Spinal cord (tissue), 10 donors: ENCODE results near the gene REXO1. TPM values are rescaled to one million over a fixed set of nuclear protein-coding genes. Genes with fewer than 3 reads are reported as not detected.

Experiments
- DNase-seq, 6 donors: peaks; one replicate each; pipeline versions ENCODE4 v3.0.0 to v3.0.0-alpha.2; 2013 to 2015; ENCODE audit warnings: low spot score in 6 of 6, low read depth in 4 of 6
- H3K27ac ChIP-seq: one replicate; pipeline ENCODE4 v1.5.1; 2013; ENCODE audit warnings: low read depth, low read length, control low read depth
- H3K27me3 ChIP-seq: one replicate; pipeline ENCODE4 v1.6.1; 2013; ENCODE audit warnings: low read length; ENCODE audit not compliant: control insufficient read depth, insufficient read depth
- H3K36me3 ChIP-seq: one replicate; pipeline ENCODE4 v1.6.1; 2013; ENCODE audit warnings: low read length; ENCODE audit not compliant: control insufficient read depth, insufficient read depth
- H3K4me1 ChIP-seq: one replicate; pipeline ENCODE4 v1.6.1; 2013; ENCODE audit warnings: low read length; ENCODE audit not compliant: control insufficient read depth, insufficient read depth
- H3K4me3 ChIP-seq: one replicate; pipeline ENCODE4 v1.5.1; 2013; ENCODE audit warnings: low read depth, low read length, control low read depth
- H3K9me3 ChIP-seq: one replicate; pipeline ENCODE4 v1.6.1; 2013; ENCODE audit warnings: low read length; ENCODE audit not compliant: control insufficient read depth, insufficient read depth
- WGBS: methylation state at CpG from one replicate; pipeline ENCODE4 v1.1.5; 2013; ENCODE audit warnings: missing lambda C conversion rate; ENCODE audit not compliant: insufficient coverage; 5-methylcytosine and 5-hydroxymethylcytosine counted together
- polyA plus RNA-seq, 2 donors: library from polyadenylated mRNA; unstranded; fragments of 120-200 nt; gene quantifications; one replicate each; pipeline ENCODE4 v1.2.1, GENCODE V29; 2013; ENCODE audit not compliant: insufficient read length in 2 of 2
- total RNA-seq, 2 donors: library from RNA; depleted of rRNA in 1 of 2; stranded (reverse); fragments of 120-200 nt in 1 of 2; fragments of >200 nt in 1 of 2; gene quantifications; one replicate each; pipeline versions ENCODE4 v1.2.3 to v1.2.4, GENCODE V29; 2013 to 2014
- donor health status: healthy.

REXO1 gene
- total and polyA plus RNA-seq, 4 donors: 5.7 to 41.8 (median 19.0) TPM

DNA sequence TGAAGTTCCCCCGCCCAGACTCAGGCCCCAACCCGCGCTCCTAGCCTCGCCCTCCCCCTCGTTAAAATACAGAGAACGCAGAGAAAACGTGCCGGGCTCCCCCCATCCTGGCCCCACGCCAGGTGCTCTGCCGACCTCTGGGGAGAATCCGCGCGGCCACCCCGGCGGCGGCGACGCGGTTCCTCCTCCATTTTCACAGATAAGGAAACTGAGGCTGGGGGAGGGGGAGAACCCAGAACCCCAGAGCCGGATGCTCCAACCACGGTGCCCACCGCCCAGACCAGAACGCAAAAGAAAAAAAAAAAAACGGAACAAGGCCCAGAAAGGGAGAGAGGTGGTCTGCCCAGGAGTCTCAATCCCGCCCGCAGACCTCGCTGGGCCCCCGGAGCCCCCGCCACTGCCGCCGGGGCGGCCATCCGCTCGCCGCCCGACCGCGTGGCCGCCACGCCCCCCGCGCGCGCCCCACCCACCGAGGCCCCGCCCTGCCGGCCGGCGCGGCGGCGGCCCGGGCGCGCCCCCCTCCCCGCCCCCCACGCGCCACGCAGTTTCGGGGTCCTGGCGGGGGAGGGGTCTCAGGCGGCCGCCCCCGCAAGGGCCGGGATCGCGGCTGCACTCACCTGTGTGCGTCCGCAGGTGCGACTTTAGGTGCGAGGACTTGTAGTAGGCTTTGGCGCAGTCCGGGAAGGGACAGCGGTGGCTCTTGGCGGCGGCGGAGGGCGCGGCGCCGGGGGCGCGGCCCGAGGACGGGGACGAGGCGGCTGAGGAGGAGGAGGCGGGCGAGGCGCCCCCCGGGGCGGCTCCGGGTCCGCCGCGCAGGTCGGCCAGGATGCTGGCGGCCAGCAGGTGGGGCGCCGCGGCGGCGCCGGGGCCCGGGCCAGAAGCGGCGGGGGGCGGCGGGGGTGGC lies 14.4 kb upstream of the REXO1 start:
- Histone ChIP-seq H3K4me3 (peak overlapping the region; percentile 60), H3K36me3 (no peaks in the 10 kb centered on the region), H3K27me3 (no peaks in the 10 kb centered on the region), H3K27ac (peak overlapping the region; percentile 61), H3K9me3 (no peaks in the 10 kb centered on the region), H3K4me1 (peaks cover 62% of the 10 kb centered on the region)
- WGBS: under 1% methylated on average over 90 of the region's 109 CpGs
- peak in 2 of 6 donors; percentile 23 to 64 for DNase-seq

GRCh38 chr19:1862068-1862423 lies 13.8 kb upstream of the REXO1 start:
- peak overlapping the region; percentile 61 for H3K27ac ChIP-seq
- no peaks in the 10 kb centered on the region for H3K36me3 ChIP-seq
- H3K9me3 ChIP-seq: no peaks in the 10 kb centered on the region
- H3K27me3 ChIP-seq: no peaks in the 10 kb centered on the region
- DNase-seq: no peak
- H3K4me1 ChIP-seq: peaks cover 68% of the 10 kb centered on the region
- H3K4me3 ChIP-seq: peak overlapping the region; percentile 60
- 4% methylated on average over 18 of the region's 21 CpGs for WGBS

GRCh38 chr19:1861599-1862031 lies 13.3 kb upstream of the REXO1 start:
- Histone ChIP-seq H3K27me3 (no peaks in the 10 kb centered on the region), H3K36me3 (no peaks in the 10 kb centered on the region), H3K4me1 (peaks cover 71% of the 10 kb centered on the region), H3K9me3 (no peaks in the 10 kb centered on the region), H3K4me3 (peak overlapping the region; percentile 60), H3K27ac (peak overlapping the region; percentile 61)
- WGBS: 16% methylated on average over 16 of the region's 23 CpGs
- no peak for DNase-seq

- WGBS: 36% methylated on average over 25 of the region's 28 CpGs
- peaks cover 77% of the 10 kb centered on the region for H3K4me1 ChIP-seq
- H3K27ac ChIP-seq: peak overlapping the region; percentile 61
- no peak for DNase-seq
- H3K4me3 ChIP-seq: peak overlapping the region; percentile 60
- no peaks in the 10 kb centered on the region for H3K9me3 ChIP-seq
- H3K27me3 ChIP-seq: no peaks in the 10 kb centered on the region
- H3K36me3 ChIP-seq: no peaks in the 10 kb centered on the region
These were observed 12.7 kb upstream of the REXO1 start for GRCh38 chr19:1860821-1861598.

GRCh38 chr19:1860042-1860775 lies 11.9 kb upstream of the REXO1 start:
- H3K4me1 ChIP-seq: peaks cover 83% of the 10 kb centered on the region
- 4% methylated on average over 20 of the region's 32 CpGs for WGBS
- no peaks in the 10 kb centered on the region for H3K27me3 ChIP-seq
- H3K4me3 ChIP-seq: peak overlapping the region; percentile 18
- no peaks in the 10 kb centered on the region for H3K9me3 ChIP-seq
- H3K36me3 ChIP-seq: no peaks in the 10 kb centered on the region
- no peak overlapping the region for H3K27ac ChIP-seq
- DNase-seq: peak in 2 of 6 donors; percentile 89 to 93

DNA sequence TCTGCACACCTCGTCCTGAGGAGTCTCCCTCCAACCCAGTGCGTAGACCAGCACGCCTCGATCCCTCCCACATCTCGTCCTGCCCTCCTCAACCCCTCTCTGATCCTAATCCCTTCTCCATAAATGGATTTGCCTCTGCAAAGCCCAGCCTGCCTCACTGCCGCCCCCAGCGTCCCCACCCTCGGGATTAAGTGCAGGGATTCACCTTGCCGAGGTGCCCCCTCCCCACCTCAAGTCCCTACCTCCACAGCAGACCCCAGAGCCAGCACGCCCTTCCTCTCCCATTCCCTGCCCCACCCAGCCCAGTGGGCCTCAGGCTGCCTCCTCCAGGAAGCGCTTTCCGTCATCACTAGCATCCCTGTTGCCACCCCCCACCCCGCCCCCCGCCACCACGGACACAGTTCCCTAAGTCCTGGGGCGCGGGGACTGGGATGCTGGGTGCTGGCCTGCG lies 11.1 kb upstream of the REXO1 start:
- Histone ChIP-seq H3K9me3 (no peaks in the 10 kb centered on the region), H3K27me3 (no peaks in the 10 kb centered on the region), H3K27ac (no peak overlapping the region), H3K36me3 (peaks cover 7% of the 10 kb centered on the region), H3K4me1 (peaks cover 83% of the 10 kb centered on the region), H3K4me3 (no peak overlapping the region)
- WGBS: 46% methylated on average over 11 of the region's 18 CpGs
- no peak for DNase-seq

GRCh38 chr19:1858412-1859081 lies 10.3 kb upstream of the REXO1 start:
- Histone ChIP-seq H3K4me3 (no peak overlapping the region), H3K4me1 (peaks cover 82% of the 10 kb centered on the region), H3K27ac (no peak overlapping the region)

GRCh38 chr19:1857648-1858326 lies 9.5 kb upstream of the REXO1 start:
- Histone ChIP-seq H3K9me3 (no peaks in the 10 kb centered on the region), H3K27ac (peak overlapping the region; percentile 69), H3K4me3 (peak overlapping the region; percentile 27), H3K36me3 (peaks cover 22% of the 10 kb centered on the region), H3K4me1 (peaks cover 89% of the 10 kb centered on the region), H3K27me3 (no peaks in the 10 kb centered on the region)
- no peak for DNase-seq
- WGBS: 67% methylated on average over 14 of the region's 16 CpGs

More at GRCh38 chr19:1858412-1859081, 10.3 kb upstream of the REXO1 start:
- DNase-seq: no peak
- H3K9me3 ChIP-seq: no peaks in the 10 kb centered on the region
- H3K27me3 ChIP-seq: no peaks in the 10 kb centered on the region
- H3K36me3 ChIP-seq: peaks cover 15% of the 10 kb centered on the region
- 70% methylated on average over 7 of the region's 10 CpGs for WGBS
